ENCODE measurements around the gene NOL4L.

GRCh38 chr20:32458061-32458836, 126.9 kb downstream of the NOL4L start:
- TF ChIP-seq CTCF (conservative IDR thresholded peaks at IDR 0.05) (no peak), ZFX (IDR thresholded peaks at IDR 0.05) (no peak)

All from C4-2B (cell line).